Measurements from ENCODE around the gene ALOX5.

The ALOX5 gene

GRCh38 chr10:45442662-45443061, 68.6 kb downstream of the ALOX5 start:
- no peak for TF ChIP-seq REST (IDR thresholded peaks at IDR 0.05; ENCODE audit: insufficient replicate concordance, low read depth)
- no peak for TF ChIP-seq SPI1 (IDR thresholded peaks at IDR 0.05; ENCODE audit: borderline replicate concordance, low read depth)
- no peak for TF ChIP-seq GABPA (IDR thresholded peaks at IDR 0.05; ENCODE audit: low read depth)
- TF ChIP-seq CTCF (IDR thresholded peaks at IDR 0.05; ENCODE audit: insufficient read depth, low read length): no peak
- TF ChIP-seq POLR2AphosphoS5 (IDR thresholded peaks at IDR 0.05; ENCODE audit: low read depth): no peak
- Histone ChIP-seq H3K27ac (replicated peaks) (no peak overlapping the region), H3K27me3 (ENCODE audit: insufficient read depth, poor library complexity, severe bottlenecking) (no peaks in the 10 kb centered on the region), H3K4me3 (replicated peaks; ENCODE audit: insufficient read depth, low read length) (no peak overlapping the region)
- DNase-seq (ENCODE audit: low read depth in 1 of 2, low spot score in 1 of 2): no peak

- Histone ChIP-seq H3K27me3 (ENCODE audit: insufficient read depth, poor library complexity, severe bottlenecking) (no peaks in the 10 kb centered on the region), H3K27ac (replicated peaks) (no peak overlapping the region), H3K4me3 (replicated peaks; ENCODE audit: insufficient read depth, low read length) (no peak overlapping the region)
- no peak for DNase-seq (ENCODE audit: low read depth in 1 of 2, low spot score in 1 of 2)
- TF ChIP-seq SPI1 (IDR thresholded peaks at IDR 0.05; ENCODE audit: borderline replicate concordance, low read depth) (no peak), REST (IDR thresholded peaks at IDR 0.05; ENCODE audit: insufficient replicate concordance, low read depth) (no peak), CTCF (IDR thresholded peaks at IDR 0.05; ENCODE audit: insufficient read depth, low read length) (no peak), POLR2AphosphoS5 (IDR thresholded peaks at IDR 0.05; ENCODE audit: low read depth) (no peak), GABPA (IDR thresholded peaks at IDR 0.05; ENCODE audit: low read depth) (no peak)
Measured at GRCh38 chr10:45443101-45444009, 69.3 kb downstream of the ALOX5 start.

- Histone ChIP-seq H3K27me3 (ENCODE audit: insufficient read depth, poor library complexity, severe bottlenecking) (no peaks in the 10 kb centered on the region), H3K27ac (replicated peaks) (no peak overlapping the region), H3K4me3 (replicated peaks; ENCODE audit: insufficient read depth, low read length) (no peak overlapping the region)
- no peak for DNase-seq (ENCODE audit: low read depth in 1 of 2, low spot score in 1 of 2)
- no peak for TF ChIP-seq CTCF (IDR thresholded peaks at IDR 0.05; ENCODE audit: insufficient read depth, low read length)
- TF ChIP-seq REST (IDR thresholded peaks at IDR 0.05; ENCODE audit: insufficient replicate concordance, low read depth): no peak
- no peak for TF ChIP-seq GABPA (IDR thresholded peaks at IDR 0.05; ENCODE audit: low read depth)
- no peak for TF ChIP-seq POLR2AphosphoS5 (IDR thresholded peaks at IDR 0.05; ENCODE audit: low read depth)
- TF ChIP-seq SPI1 (IDR thresholded peaks at IDR 0.05; ENCODE audit: borderline replicate concordance, low read depth): no peak
Measured at GRCh38 chr10:45444022-45444421, 70.0 kb downstream of the ALOX5 start.
